ENCODE data around the gene NAPA.

Gene NAPA

GRCh38 chr19:47503130-47503825, 11.6 kb downstream of the NAPA start:
- in situ Hi-C loops (cut with HindIII; ENCODE audit: low sequenced_read_pairs) = no loop called here

- in situ Hi-C loops (cut with HindIII; ENCODE audit: low sequenced_read_pairs) = no loop called here
Measured at GRCh38 chr19:47499863-47500830, 14.7 kb downstream of the NAPA start.

GRCh38 chr19:47499371-47499770, 15.5 kb downstream of the NAPA start:
- in situ Hi-C loops (cut with HindIII; ENCODE audit: low sequenced_read_pairs) = no loop called here

DNA sequence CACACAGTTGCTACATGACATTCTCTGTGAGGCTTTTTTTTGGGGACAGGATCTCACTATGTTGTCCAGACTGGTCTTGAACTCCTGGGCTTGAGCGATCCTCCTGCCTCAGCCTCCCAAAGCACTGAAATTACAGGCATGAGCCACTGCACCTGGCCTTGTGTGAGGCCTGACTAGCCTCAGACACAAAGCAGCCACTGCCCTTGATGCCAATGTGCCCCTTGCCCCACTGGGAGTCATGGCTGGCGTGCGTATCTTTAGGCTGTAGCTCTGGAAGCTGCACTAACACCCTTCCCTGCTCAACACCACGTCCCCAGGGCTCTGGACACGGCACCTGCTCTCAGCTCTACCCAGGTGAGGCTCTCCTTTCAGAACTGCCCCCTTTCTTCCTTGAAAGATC, 16.3 kb downstream of the NAPA start:
- in situ Hi-C loops (cut with HindIII; ENCODE audit: low sequenced_read_pairs) = no loop called here

DNA sequence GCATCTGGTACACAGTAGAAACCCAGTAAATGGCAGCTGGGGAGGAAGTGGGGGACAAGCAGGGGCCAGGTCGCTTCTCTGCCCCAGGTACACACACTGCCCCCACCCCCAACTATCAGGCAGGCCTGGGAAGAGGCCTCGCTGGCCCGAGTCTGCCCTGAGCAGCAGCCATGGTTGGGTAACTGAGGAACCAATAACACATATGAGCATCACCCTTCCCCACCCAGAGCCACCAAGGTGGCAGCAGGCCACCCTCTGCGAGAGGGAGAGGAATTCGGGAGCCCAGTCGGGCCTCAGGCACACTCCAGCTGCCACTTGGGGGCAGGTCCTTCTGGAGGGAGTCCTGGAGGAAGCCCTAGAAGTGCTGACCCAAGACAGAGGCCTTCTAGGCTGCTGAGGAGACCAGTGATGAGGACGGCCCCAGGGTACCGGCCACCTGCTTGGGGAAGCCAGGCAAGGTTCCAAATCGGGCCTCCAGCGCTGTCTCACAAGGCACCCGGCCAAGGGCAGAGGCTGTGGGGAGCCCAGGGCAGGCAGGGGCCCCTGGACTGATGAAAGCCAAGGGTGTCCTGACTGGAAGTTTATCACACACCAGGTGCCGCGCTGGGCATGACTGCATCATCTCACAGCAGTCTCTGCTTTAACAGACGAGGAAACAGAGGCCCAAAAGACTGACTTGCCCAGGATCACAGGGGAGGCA, 16.9 kb downstream of the NAPA start:
- in situ Hi-C loops (cut with HindIII; ENCODE audit: low sequenced_read_pairs) = no loop called here

- in situ Hi-C loops (cut with HindIII; ENCODE audit: low sequenced_read_pairs) = no loop called here
Measured at GRCh38 chr19:47497050-47497766, 17.7 kb downstream of the NAPA start.

GRCh38 chr19:47495478-47496372, 19.1 kb downstream of the NAPA start:
- in situ Hi-C loops (cut with HindIII; ENCODE audit: low sequenced_read_pairs) = no loop called here

DNA sequence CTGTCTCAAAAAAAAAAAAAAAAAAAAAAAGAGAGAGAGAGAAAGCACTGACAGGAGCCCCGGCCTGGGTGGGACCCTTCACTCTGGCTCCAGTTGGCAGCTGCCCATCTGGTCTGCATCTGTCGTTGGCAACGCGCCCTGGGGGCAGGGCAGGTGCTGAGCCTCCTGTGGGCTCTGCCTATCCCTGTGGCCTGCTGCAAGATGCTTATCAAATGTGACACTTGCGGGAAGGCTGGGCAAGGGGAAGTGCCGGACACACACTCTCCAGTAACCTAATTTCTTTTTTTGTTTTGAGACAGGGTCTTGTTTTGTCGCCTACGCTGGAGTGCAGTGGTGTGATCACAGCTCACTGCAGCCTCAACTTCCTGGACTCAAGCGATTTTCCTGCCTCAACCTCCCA, 20.1 kb downstream of the NAPA start:
- in situ Hi-C loops (cut with HindIII; ENCODE audit: low sequenced_read_pairs) = no loop called here

DNA sequence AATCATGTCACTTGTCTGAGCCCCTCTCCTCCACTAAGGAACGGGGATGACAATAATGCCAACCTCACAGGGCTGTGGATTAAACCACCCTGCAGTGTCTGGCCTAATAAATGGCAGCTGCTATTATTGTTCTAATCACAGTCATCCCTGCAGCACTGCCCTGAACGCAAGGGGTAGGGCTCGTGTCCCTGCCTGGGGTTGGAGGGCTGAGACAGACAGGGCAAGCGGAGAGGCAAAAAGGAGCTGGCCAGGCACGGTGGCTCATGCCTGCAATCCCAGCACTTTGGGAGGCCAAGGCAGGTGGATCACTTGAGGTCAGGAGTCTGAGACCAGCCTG, 20.7 kb downstream of the NAPA start:
- in situ Hi-C loops (cut with HindIII; ENCODE audit: low sequenced_read_pairs) = no loop called here

GRCh38 chr19:47493378-47494210, 21.3 kb downstream of the NAPA start:
- in situ Hi-C loops (cut with HindIII; ENCODE audit: low sequenced_read_pairs) = no loop called here

- in situ Hi-C loops (cut with HindIII; ENCODE audit: low sequenced_read_pairs) = no loop called here
Measured at GRCh38 chr19:47492571-47493377, 22.1 kb downstream of the NAPA start.

GRCh38 chr19:47492137-47492533, 22.7 kb downstream of the NAPA start:
- in situ Hi-C loops (cut with HindIII; ENCODE audit: low sequenced_read_pairs) = no loop called here

GRCh38 chr19:47491358-47492136, 23.3 kb downstream of the NAPA start:
- in situ Hi-C loops (cut with HindIII; ENCODE audit: low sequenced_read_pairs) = no loop called here

DNA sequence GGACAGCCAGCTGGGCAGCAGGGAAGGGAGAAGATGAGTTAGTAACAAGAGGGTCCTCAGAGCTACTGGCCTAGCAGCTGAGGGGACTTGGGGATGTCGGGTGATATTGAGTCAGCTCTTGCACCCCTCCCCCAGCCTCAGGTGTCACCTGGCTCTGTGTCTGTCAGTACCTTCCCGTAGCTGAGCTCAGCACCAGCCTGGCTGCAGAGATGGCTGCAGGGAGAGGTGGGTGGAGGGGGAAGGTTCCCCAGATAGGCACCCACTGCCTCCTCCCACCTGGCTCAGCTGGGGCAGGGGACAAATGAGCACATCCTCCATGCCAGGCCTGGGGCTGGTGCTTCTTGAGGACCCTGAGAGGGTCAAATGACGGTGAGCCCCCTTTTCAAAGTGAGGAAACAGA, 24.0 kb downstream of the NAPA start:
- in situ Hi-C loops (cut with HindIII; ENCODE audit: low sequenced_read_pairs) = no loop called here

- in situ Hi-C loops (cut with HindIII; ENCODE audit: low sequenced_read_pairs) = no loop called here
Measured at GRCh38 chr19:47490031-47490430, 24.8 kb downstream of the NAPA start.

DNA sequence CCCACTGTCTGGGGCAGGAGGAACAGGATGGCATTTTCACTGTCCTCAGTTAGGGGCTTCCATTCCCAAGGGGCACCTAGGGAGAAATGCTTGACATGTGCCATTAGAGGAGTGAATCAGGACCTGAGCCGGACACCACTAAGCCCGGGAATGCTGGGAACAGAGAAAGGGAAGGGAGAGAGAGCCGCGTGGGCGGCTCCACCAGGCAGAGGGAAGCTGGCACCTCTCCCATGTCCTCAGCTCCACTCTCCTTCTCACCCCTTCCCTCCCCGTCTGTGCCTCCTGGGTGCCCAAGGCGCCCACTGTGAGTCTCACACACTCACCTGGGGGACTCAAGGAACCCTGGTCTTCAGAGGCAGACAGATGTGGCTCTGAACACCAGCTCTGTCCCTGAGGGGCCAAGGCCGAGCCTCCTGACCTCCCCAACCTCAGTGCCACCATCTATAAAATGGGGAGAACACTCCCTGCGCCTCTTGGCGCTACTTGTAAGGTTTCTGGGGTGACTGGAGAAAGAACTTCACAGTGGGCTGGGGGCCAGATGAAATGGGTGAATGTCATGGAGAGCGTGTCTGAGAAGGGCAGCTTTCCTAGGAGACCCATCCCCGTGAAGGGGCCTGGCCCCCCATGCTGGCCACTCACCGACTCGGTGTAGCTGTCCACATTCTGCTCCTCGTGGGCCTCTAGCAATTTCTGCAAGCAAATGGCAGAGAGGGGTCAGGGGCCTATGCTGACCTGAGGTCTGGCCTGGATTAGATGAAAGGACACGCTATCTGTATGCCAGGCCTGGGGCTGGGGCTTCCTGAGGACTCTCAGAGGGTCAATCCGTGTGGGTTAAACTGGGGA, 25.6 kb downstream of the NAPA start:
- in situ Hi-C loops (cut with HindIII; ENCODE audit: low sequenced_read_pairs) = no loop called here

Measured in DLD1 (cell line).